ENCODE results near the gene CYLD.

The CYLD gene

DNA sequence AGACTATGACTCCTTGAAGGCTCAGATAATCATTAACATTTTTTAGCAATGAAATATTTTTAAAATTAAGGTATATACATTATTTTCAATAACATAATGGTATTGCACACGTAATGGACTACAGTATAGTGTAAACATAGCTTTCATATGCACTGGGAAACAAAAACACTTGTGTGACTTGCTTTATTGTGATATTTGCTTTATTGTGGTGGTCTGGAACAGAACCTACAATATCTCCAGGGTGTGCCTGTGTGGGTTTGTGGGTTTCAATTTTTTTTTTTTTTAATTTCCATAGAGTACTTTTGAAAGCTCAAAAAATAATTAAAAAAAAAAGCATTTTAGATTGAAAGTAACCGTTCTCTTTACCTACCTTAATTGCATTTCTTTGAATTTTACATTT, 25.3 kb downstream of the CYLD start:
- no peak for DNase-seq (ENCODE audit: low read depth in 1 of 2, low spot score in 1 of 2)

DNA sequence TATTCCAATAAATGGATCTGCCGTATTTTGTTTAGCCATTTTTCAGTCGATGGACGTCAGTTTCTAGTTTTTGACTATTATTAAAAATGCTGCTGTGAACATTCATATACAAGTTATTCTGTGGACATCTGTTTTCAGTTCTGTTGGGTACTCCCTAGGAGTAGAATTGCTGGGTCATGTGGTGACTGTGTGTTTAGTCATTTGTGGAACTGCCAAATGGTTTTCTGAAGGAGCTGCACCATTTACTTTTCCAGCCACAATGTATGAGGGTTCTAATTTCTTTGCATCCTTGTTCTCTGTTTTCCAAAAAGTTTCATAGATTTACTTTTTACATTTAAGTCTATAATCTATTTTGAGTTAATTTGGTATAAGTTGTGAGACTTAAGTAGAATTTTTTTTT, 29.5 kb downstream of the CYLD start:
- DNase-seq (ENCODE audit: low read depth in 1 of 2, low spot score in 1 of 2) = no peak
- TF ChIP-seq POLR2AphosphoS5 (IDR thresholded peaks at IDR 0.05; ENCODE audit: low read depth) (no peak), GABPA (IDR thresholded peaks at IDR 0.05; ENCODE audit: low read depth) (no peak), SPI1 (IDR thresholded peaks at IDR 0.05; ENCODE audit: borderline replicate concordance, low read depth) (no peak)
- TF ChIP-seq, protein P1, sequence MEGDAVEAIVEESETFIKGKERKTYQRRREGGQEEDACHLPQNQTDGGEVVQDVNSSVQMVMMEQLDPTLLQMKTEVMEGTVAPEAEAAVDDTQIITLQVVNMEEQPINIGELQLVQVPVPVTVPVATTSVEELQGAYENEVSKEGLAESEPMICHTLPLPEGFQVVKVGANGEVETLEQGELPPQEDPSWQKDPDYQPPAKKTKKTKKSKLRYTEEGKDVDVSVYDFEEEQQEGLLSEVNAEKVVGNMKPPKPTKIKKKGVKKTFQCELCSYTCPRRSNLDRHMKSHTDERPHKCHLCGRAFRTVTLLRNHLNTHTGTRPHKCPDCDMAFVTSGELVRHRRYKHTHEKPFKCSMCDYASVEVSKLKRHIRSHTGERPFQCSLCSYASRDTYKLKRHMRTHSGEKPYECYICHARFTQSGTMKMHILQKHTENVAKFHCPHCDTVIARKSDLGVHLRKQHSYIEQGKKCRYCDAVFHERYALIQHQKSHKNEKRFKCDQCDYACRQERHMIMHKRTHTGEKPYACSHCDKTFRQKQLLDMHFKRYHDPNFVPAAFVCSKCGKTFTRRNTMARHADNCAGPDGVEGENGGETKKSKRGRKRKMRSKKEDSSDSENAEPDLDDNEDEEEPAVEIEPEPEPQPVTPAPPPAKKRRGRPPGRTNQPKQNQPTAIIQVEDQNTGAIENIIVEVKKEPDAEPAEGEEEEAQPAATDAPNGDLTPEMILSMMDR (IDR thresholded peaks at IDR 0.05; ENCODE audit: insufficient read depth, low read length) = no peak
- TF ChIP-seq, protein P2, sequence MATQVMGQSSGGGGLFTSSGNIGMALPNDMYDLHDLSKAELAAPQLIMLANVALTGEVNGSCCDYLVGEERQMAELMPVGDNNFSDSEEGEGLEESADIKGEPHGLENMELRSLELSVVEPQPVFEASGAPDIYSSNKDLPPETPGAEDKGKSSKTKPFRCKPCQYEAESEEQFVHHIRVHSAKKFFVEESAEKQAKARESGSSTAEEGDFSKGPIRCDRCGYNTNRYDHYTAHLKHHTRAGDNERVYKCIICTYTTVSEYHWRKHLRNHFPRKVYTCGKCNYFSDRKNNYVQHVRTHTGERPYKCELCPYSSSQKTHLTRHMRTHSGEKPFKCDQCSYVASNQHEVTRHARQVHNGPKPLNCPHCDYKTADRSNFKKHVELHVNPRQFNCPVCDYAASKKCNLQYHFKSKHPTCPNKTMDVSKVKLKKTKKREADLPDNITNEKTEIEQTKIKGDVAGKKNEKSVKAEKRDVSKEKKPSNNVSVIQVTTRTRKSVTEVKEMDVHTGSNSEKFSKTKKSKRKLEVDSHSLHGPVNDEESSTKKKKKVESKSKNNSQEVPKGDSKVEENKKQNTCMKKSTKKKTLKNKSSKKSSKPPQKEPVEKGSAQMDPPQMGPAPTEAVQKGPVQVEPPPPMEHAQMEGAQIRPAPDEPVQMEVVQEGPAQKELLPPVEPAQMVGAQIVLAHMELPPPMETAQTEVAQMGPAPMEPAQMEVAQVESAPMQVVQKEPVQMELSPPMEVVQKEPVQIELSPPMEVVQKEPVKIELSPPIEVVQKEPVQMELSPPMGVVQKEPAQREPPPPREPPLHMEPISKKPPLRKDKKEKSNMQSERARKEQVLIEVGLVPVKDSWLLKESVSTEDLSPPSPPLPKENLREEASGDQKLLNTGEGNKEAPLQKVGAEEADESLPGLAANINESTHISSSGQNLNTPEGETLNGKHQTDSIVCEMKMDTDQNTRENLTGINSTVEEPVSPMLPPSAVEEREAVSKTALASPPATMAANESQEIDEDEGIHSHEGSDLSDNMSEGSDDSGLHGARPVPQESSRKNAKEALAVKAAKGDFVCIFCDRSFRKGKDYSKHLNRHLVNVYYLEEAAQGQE (IDR thresholded peaks at IDR 0.05; ENCODE audit: insufficient replicate concordance, low read depth) = no peak

More for the DNA sequence above, 25.3 kb downstream of the CYLD start:
- Histone ChIP-seq H3K27me3 (ENCODE audit: insufficient read depth, poor library complexity, severe bottlenecking) (no peaks in the 10 kb centered on the region), H3K27ac (replicated peaks) (no peak overlapping the region), H3K4me3 (replicated peaks; ENCODE audit: insufficient read depth, low read length) (no peak overlapping the region)
- TF ChIP-seq POLR2AphosphoS5 (IDR thresholded peaks at IDR 0.05; ENCODE audit: low read depth) (no peak), GABPA (IDR thresholded peaks at IDR 0.05; ENCODE audit: low read depth) (no peak), SPI1 (IDR thresholded peaks at IDR 0.05; ENCODE audit: borderline replicate concordance, low read depth) (no peak)
- TF ChIP-seq, protein P2 (IDR thresholded peaks at IDR 0.05; ENCODE audit: insufficient replicate concordance, low read depth) = no peak
- TF ChIP-seq, protein P1 (IDR thresholded peaks at IDR 0.05; ENCODE audit: insufficient read depth, low read length) = no peak

DNA sequence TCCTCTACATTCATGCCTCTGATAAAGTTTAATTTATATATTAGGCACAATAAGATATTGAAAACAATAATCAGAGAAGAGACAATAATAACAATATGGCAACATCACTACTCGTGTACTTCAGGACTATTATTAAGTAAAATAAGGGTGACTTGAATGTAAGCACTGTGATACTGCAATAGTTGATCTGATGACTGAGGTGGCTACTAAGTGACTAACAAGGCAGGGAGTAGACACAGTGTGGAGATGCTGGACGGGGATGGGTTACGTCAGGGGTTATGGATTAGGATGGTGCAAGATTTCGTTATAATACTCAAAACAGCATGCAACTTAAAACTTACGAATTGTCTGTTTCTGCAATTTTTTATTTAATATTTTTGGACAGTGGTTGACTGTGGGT, 32.5 kb downstream of the CYLD start:
- DNase-seq (ENCODE audit: low read depth in 1 of 2, low spot score in 1 of 2) = no peak
- Histone ChIP-seq H3K27ac (replicated peaks) (no peak overlapping the region), H3K27me3 (ENCODE audit: insufficient read depth, poor library complexity, severe bottlenecking) (no peaks in the 10 kb centered on the region), H3K4me3 (replicated peaks; ENCODE audit: insufficient read depth, low read length) (no peak overlapping the region)
- no peak for TF ChIP-seq SPI1 (IDR thresholded peaks at IDR 0.05; ENCODE audit: borderline replicate concordance, low read depth)
- TF ChIP-seq GABPA (IDR thresholded peaks at IDR 0.05; ENCODE audit: low read depth) = no peak
- TF ChIP-seq, protein P1 (IDR thresholded peaks at IDR 0.05; ENCODE audit: insufficient read depth, low read length) = no peak
- TF ChIP-seq, protein P2 (IDR thresholded peaks at IDR 0.05; ENCODE audit: insufficient replicate concordance, low read depth) = no peak

More for the DNA sequence above, 29.5 kb downstream of the CYLD start:
- no peaks in the 10 kb centered on the region for H3K27me3 ChIP-seq (ENCODE audit: insufficient read depth, poor library complexity, severe bottlenecking)
- no peak overlapping the region for H3K27ac ChIP-seq (replicated peaks)
- no peak overlapping the region for H3K4me3 ChIP-seq (replicated peaks; ENCODE audit: insufficient read depth, low read length)
